Peyer's patch (tissue), 4 donors: ENCODE results near the gene UMODL1. TPM values are rescaled to one million over a fixed set of nuclear protein-coding genes. Genes with fewer than 3 reads are reported as not detected.
A peak's percentile ranks its signal among the peaks of the same experiment; 100 is the strongest.

ENCODE experiments used
- DNase-seq, 3 donors: peaks; one replicate each; pipeline ENCODE4 v3.0.0-alpha.2; 2017 to 2019
- H3K27ac ChIP-seq, 4 donors: fragments of 200-600 bp; sonication (generic); one replicate each; pipeline ENCODE4 v1.5.1; 2016 to 2019
- H3K27me3 ChIP-seq, 2 donors: fragments of 200-600 bp; sonication (generic); one replicate each; pipeline ENCODE4 v1.5.1; 2019
- H3K36me3 ChIP-seq, 3 donors: fragments of 200-600 bp; sonication (generic); one replicate each; pipeline ENCODE4 v1.5.1; 2016 to 2019
- H3K4me1 ChIP-seq, 4 donors: fragments of 200-600 bp; sonication (generic); one replicate each; pipeline ENCODE4 v1.5.1; 2016 to 2019
- H3K4me3 ChIP-seq, 4 donors: fragments of 200-600 bp; sonication (generic); 1 replicate in 3 of 4; 2 replicates in 1 of 4; pipeline ENCODE4 v1.5.1; 2016 to 2019; ENCODE audit warnings: mild to moderate bottlenecking in 1 of 4
- H3K9me3 ChIP-seq, 4 donors: fragments of 200-600 bp; sonication (generic); one replicate each; pipeline ENCODE4 v1.5.1; 2016 to 2019; ENCODE audit warnings: mild to moderate bottlenecking in 1 of 4
- CTCF ChIP-seq, 6 experiments: fragments of 450-650 bp in 4 of 6; fragments of 200-600 bp in 2 of 6; sonication (generic) in 1 of 6; IDR thresholded peaks; one replicate each; pipeline ENCODE4 v1.5.1; 2017 to 2019; ENCODE audit warnings: antibody characterized with exemption in 6 of 6, mild to moderate bottlenecking in 3 of 6, moderate library complexity in 1 of 6
- POLR2A ChIP-seq, 2 donors: fragments of 450-650 bp; IDR thresholded peaks; one replicate each; pipeline ENCODE4 v1.5.1; 2017; ENCODE audit warnings: antibody characterized with exemption in 2 of 2, mild to moderate bottlenecking in 2 of 2, moderate library complexity in 2 of 2
- total RNA-seq, 4 donors: library from RNA; depleted of rRNA; stranded (reverse); fragments of >200 nt; gene quantifications; one replicate each; pipeline ENCODE4 v1.1.0, GENCODE V29; 2016

UMODL1 gene
- total RNA-seq, 4 donors from 2014 or later, result 0.53 to 0.95 (median 0.83) TPM; not detected in 1

GRCh38 chr21:42118901-42119300 lies 47.8 kb downstream of the UMODL1 start:
- H3K4me3 ChIP-seq, result no peak overlapping the region
- H3K4me1 ChIP-seq, result no peaks in the 10 kb centered on the region
- H3K27me3 ChIP-seq, result no peaks in the 10 kb centered on the region
- TF ChIP-seq CTCF (IDR thresholded peaks at IDR 0.05) (no peak), POLR2A (IDR thresholded peaks at IDR 0.05) (no peak)
- no peak overlapping the region for H3K27ac ChIP-seq
- DNase-seq, result no peak
- no peaks in the 10 kb centered on the region for H3K9me3 ChIP-seq
- H3K36me3 ChIP-seq, result no peaks in the 10 kb centered on the region

GRCh38 chr21:42120101-42120902 lies 49.2 kb downstream of the UMODL1 start:
- DNase-seq, result peak in 2 of 3 donors; percentile 51 to 68
- Histone ChIP-seq H3K27ac (no peak overlapping the region), H3K36me3 (no peaks in the 10 kb centered on the region), H3K27me3 (no peaks in the 10 kb centered on the region), H3K9me3 (no peaks in the 10 kb centered on the region), H3K4me3 (no peak overlapping the region), H3K4me1 (no peaks in the 10 kb centered on the region)
- TF ChIP-seq POLR2A (IDR thresholded peaks at IDR 0.05) (no peak), CTCF (IDR thresholded peaks at IDR 0.05) (no peak)

GRCh38 chr21:42120903-42121535 lies 49.9 kb downstream of the UMODL1 start:
- no peak overlapping the region for H3K4me3 ChIP-seq
- no peaks in the 10 kb centered on the region for H3K4me1 ChIP-seq
- H3K27ac ChIP-seq, result no peak overlapping the region
- H3K27me3 ChIP-seq, result no peaks in the 10 kb centered on the region
- TF ChIP-seq POLR2A (IDR thresholded peaks at IDR 0.05) (no peak), CTCF (IDR thresholded peaks at IDR 0.05) (no peak)
- DNase-seq, result no peak
- no peaks in the 10 kb centered on the region for H3K9me3 ChIP-seq
- no peaks in the 10 kb centered on the region for H3K36me3 ChIP-seq

- Histone ChIP-seq H3K4me1 (no peaks in the 10 kb centered on the region), H3K27me3 (no peaks in the 10 kb centered on the region), H3K27ac (no peak overlapping the region), H3K4me3 (no peak overlapping the region), H3K36me3 (no peaks in the 10 kb centered on the region), H3K9me3 (no peaks in the 10 kb centered on the region)
- TF ChIP-seq POLR2A (IDR thresholded peaks at IDR 0.05) (no peak), CTCF (IDR thresholded peaks at IDR 0.05) (no peak)
- DNase-seq, result peak in 2 of 3 donors; percentile 64 to 71
Observed at GRCh38 chr21:42121794-42122193, 50.7 kb downstream of the UMODL1 start.

- H3K27me3 ChIP-seq, result no peaks in the 10 kb centered on the region
Observed at GRCh38 chr21:42122398-42122797, 51.3 kb downstream of the UMODL1 start.

More at GRCh38 chr21:42122398-42122797, 51.3 kb downstream of the UMODL1 start:
- no peak for DNase-seq
- Histone ChIP-seq H3K4me1 (no peaks in the 10 kb centered on the region), H3K27ac (no peak overlapping the region), H3K4me3 (no peak overlapping the region), H3K36me3 (no peaks in the 10 kb centered on the region), H3K9me3 (no peaks in the 10 kb centered on the region)
- TF ChIP-seq POLR2A (IDR thresholded peaks at IDR 0.05) (no peak), CTCF (IDR thresholded peaks at IDR 0.05) (no peak)
